Testis (tissue), 2 donors: Measurements from ENCODE around the gene SOX8.

Source experiments
- POLR2A ChIP-seq: fragments of 450-650 bp; IDR thresholded peaks from one replicate; pipeline ENCODE4 v1.6.1; 2017; ENCODE audit warnings: antibody characterized with exemption, mild to moderate bottlenecking, moderate library complexity
- TF ChIP-seq, protein P1 (sequence below), 3 experiments: fragments of 450-650 bp in 2 of 3; fragments of 200-600 bp in 1 of 3; sonication (generic) in 1 of 3; IDR thresholded peaks; one replicate each; pipeline ENCODE4 v1.5.1; 2016 to 2019; ENCODE audit warnings: antibody characterized with exemption in 3 of 3, mild to moderate bottlenecking in 2 of 3, moderate library complexity in 1 of 3

DNA sequence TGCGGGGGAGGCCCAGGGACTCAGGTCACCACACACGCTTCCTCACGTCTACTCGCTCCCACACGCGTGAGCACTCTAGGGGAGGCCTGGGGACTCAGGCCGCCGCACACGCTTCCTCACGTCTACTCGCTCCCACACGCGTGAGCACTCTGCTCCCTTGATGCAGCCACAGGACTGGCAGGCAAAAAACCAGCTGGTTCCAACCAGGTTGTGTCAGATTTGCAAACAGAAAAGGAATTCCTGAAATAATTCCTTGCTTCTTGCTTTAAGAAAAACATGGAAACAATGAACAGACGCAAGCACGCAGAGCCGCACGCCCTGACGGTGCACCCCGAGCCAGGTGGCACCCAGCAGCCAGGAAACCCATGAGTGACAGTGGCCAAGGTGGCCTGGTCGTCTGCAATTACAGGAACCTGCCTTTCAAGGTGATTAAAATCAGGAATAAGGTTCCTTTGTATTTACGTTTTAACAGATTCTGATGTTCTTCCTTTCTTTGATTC, 48.7 kb upstream of the SOX8 start:
- TF ChIP-seq, protein P1, sequence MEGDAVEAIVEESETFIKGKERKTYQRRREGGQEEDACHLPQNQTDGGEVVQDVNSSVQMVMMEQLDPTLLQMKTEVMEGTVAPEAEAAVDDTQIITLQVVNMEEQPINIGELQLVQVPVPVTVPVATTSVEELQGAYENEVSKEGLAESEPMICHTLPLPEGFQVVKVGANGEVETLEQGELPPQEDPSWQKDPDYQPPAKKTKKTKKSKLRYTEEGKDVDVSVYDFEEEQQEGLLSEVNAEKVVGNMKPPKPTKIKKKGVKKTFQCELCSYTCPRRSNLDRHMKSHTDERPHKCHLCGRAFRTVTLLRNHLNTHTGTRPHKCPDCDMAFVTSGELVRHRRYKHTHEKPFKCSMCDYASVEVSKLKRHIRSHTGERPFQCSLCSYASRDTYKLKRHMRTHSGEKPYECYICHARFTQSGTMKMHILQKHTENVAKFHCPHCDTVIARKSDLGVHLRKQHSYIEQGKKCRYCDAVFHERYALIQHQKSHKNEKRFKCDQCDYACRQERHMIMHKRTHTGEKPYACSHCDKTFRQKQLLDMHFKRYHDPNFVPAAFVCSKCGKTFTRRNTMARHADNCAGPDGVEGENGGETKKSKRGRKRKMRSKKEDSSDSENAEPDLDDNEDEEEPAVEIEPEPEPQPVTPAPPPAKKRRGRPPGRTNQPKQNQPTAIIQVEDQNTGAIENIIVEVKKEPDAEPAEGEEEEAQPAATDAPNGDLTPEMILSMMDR (IDR thresholded peaks at IDR 0.05), result no peak
- no peak for TF ChIP-seq POLR2A
